Activated naive CD4-positive, alpha-beta T cell treated with anti-CD3 and anti-CD28 coated beads for 36 hours (primary cell): Measurements from ENCODE around the gene PNPLA6. TPM values are rescaled to one million over a fixed set of nuclear protein-coding genes. Genes with fewer than 3 reads are reported as not detected.

Experiments
- CTCF ChIA-PET: fragments of 350-600 bp; sonication (Branson Sonifier 250); formaldehyde crosslinking; loops from one replicate; lab custom pipeline; 2021; ENCODE audit warnings: antibody characterized with exemption; lab: Charles Lee
- DNase-seq: peaks from one replicate; pipeline ENCODE4 v3.0.0-alpha.2; 2020
- H3K27ac Mint-ChIP-seq: one replicate; pipeline ENCODE4 v1.8.0; 2021; ENCODE audit warnings: mild to moderate bottlenecking, mixed read lengths
- H3K27me3 Mint-ChIP-seq: one replicate; pipeline ENCODE4 v1.8.0; 2021; ENCODE audit warnings: low read depth, mixed read lengths
- H3K36me3 Mint-ChIP-seq: one replicate; pipeline ENCODE4 v1.8.0; 2021; ENCODE audit warnings: low read depth, mixed read lengths
- H3K4me1 Mint-ChIP-seq: one replicate; pipeline ENCODE4 v1.8.0; 2021; ENCODE audit warnings: low read depth, mixed read lengths
- H3K4me3 Mint-ChIP-seq: one replicate; pipeline ENCODE4 v1.8.0; 2021; ENCODE audit warnings: mild to moderate bottlenecking, moderate library complexity, mixed read lengths
- H3K9me3 Mint-ChIP-seq: one replicate; pipeline ENCODE4 v1.8.0; 2021; ENCODE audit warnings: mixed read lengths
- intact Hi-C: fragments of 100-400 bp; cut with micrococcal nuclease; formaldehyde crosslinking; loops from one replicate; pipeline ENCODE4 v1.15.1; 2023
- total RNA-seq, 2 experiments: library from RNA; stranded (reverse); gene quantifications; one replicate each; pipeline ENCODE4 v1.2.3, GENCODE V29; 2021

Gene PNPLA6
- total RNA-seq, 2 experiments from 2014 or later: 75.5 to 81.7 TPM

GRCh38 chr19:7541475-7541824, 5.9 kb downstream of the PNPLA6 start:
- no peak for DNase-seq

GRCh38 chr19:7541828-7542443, 6.4 kb downstream of the PNPLA6 start:
- peaks cover 17% of the 10 kb centered on the region for H3K36me3 Mint-ChIP-seq
- H3K9me3 Mint-ChIP-seq: no peaks in the 10 kb centered on the region
- H3K27me3 Mint-ChIP-seq: no peaks in the 10 kb centered on the region
- H3K27ac Mint-ChIP-seq: no peak overlapping the region
- DNase-seq: no peak
- CTCF ChIA-PET: no interaction called here
- no peak overlapping the region for H3K4me3 Mint-ChIP-seq
- intact Hi-C loops: no loop called here
- H3K4me1 Mint-ChIP-seq: peaks cover 14% of the 10 kb centered on the region

More at GRCh38 chr19:7541475-7541824, 5.9 kb downstream of the PNPLA6 start:
- H3K9me3 Mint-ChIP-seq: no peaks in the 10 kb centered on the region
- peaks cover 17% of the 10 kb centered on the region for H3K36me3 Mint-ChIP-seq
- H3K4me3 Mint-ChIP-seq: no peak overlapping the region
- intact Hi-C loops: no loop called here
- no peak overlapping the region for H3K27ac Mint-ChIP-seq
- no peaks in the 10 kb centered on the region for H3K27me3 Mint-ChIP-seq
- CTCF ChIA-PET: no interaction called here
- peaks cover 16% of the 10 kb centered on the region for H3K4me1 Mint-ChIP-seq

GRCh38 chr19:7542556-7543348, 7.2 kb downstream of the PNPLA6 start:
- no peak for DNase-seq
- Mint-ChIP-seq H3K4me1 (peaks cover 10% of the 10 kb centered on the region), H3K9me3 (no peaks in the 10 kb centered on the region), H3K27ac (no peak overlapping the region), H3K36me3 (peaks cover 14% of the 10 kb centered on the region), H3K27me3 (no peaks in the 10 kb centered on the region), H3K4me3 (no peak overlapping the region)
- CTCF ChIA-PET: no interaction called here
- intact Hi-C loops: no loop called here

GRCh38 chr19:7544626-7545025, 9.1 kb downstream of the PNPLA6 start:
- Mint-ChIP-seq H3K9me3 (no peaks in the 10 kb centered on the region), H3K27me3 (no peaks in the 10 kb centered on the region), H3K4me3 (no peak overlapping the region), H3K27ac (no peak overlapping the region), H3K36me3 (peaks cover 14% of the 10 kb centered on the region), H3K4me1 (peaks cover 10% of the 10 kb centered on the region)
- no peak for DNase-seq
- CTCF ChIA-PET: no interaction called here
- intact Hi-C loops: no loop called here

GRCh38 chr19:7545300-7545699, 9.8 kb downstream of the PNPLA6 start:
- no peaks in the 10 kb centered on the region for H3K27me3 Mint-ChIP-seq
- no peak for DNase-seq

GRCh38 chr19:7545904-7546303, 10.4 kb downstream of the PNPLA6 start:
- intact Hi-C loops: no loop called here
- peak; percentile 30 for DNase-seq

More at GRCh38 chr19:7545300-7545699, 9.8 kb downstream of the PNPLA6 start:
- Mint-ChIP-seq H3K27ac (no peak overlapping the region), H3K9me3 (no peaks in the 10 kb centered on the region), H3K36me3 (peaks cover 14% of the 10 kb centered on the region), H3K4me1 (peaks cover 8% of the 10 kb centered on the region), H3K4me3 (no peak overlapping the region)
- intact Hi-C loops: no loop called here
- CTCF ChIA-PET: interaction anchor here (0.6 kb wide), 1 partner anchor 111 kb away, joined by 7 read pairs; no protein-coding TSS in a partner anchor

GRCh38 chr19:7547159-7547558, 11.6 kb downstream of the PNPLA6 start:
- Mint-ChIP-seq H3K27me3 (no peaks in the 10 kb centered on the region), H3K36me3 (peaks cover 15% of the 10 kb centered on the region), H3K9me3 (no peaks in the 10 kb centered on the region), H3K4me3 (no peak overlapping the region), H3K27ac (no peak overlapping the region), H3K4me1 (peaks cover 12% of the 10 kb centered on the region)
- intact Hi-C loops: no loop called here
- DNase-seq: no peak
- CTCF ChIA-PET: interaction anchor here (0.8 kb wide), 1 partner anchor 21 kb away, joined by 3 read pairs; no protein-coding TSS in a partner anchor

More at GRCh38 chr19:7545904-7546303, 10.4 kb downstream of the PNPLA6 start:
- CTCF ChIA-PET: no interaction called here
- Mint-ChIP-seq H3K4me1 (peaks cover 8% of the 10 kb centered on the region), H3K4me3 (no peak overlapping the region), H3K9me3 (no peaks in the 10 kb centered on the region), H3K27me3 (no peaks in the 10 kb centered on the region), H3K36me3 (peaks cover 15% of the 10 kb centered on the region), H3K27ac (peak overlapping the region; percentile 20)

- H3K9me3 Mint-ChIP-seq: no peaks in the 10 kb centered on the region
- CTCF ChIA-PET: no interaction called here
- H3K4me3 Mint-ChIP-seq: no peak overlapping the region
- H3K4me1 Mint-ChIP-seq: peaks cover 12% of the 10 kb centered on the region
- no peaks in the 10 kb centered on the region for H3K27me3 Mint-ChIP-seq
- intact Hi-C loops: no loop called here
- H3K27ac Mint-ChIP-seq: no peak overlapping the region
- DNase-seq: no peak
- peaks cover 9% of the 10 kb centered on the region for H3K36me3 Mint-ChIP-seq
These were observed 14.1 kb downstream of the PNPLA6 start for GRCh38 chr19:7549429-7550148.

GRCh38 chr19:7550169-7550770, 14.8 kb downstream of the PNPLA6 start:
- H3K4me3 Mint-ChIP-seq: no peak overlapping the region
- intact Hi-C loops: no loop called here
- no peak overlapping the region for H3K27ac Mint-ChIP-seq
- no peaks in the 10 kb centered on the region for H3K27me3 Mint-ChIP-seq
- peaks cover 9% of the 10 kb centered on the region for H3K36me3 Mint-ChIP-seq
- no peak for DNase-seq
- CTCF ChIA-PET: no interaction called here
- H3K4me1 Mint-ChIP-seq: peaks cover 11% of the 10 kb centered on the region
- H3K9me3 Mint-ChIP-seq: no peaks in the 10 kb centered on the region

GRCh38 chr19:7550987-7551761, 15.7 kb downstream of the PNPLA6 start:
- Mint-ChIP-seq H3K36me3 (peaks cover 10% of the 10 kb centered on the region), H3K9me3 (no peaks in the 10 kb centered on the region), H3K27me3 (no peaks in the 10 kb centered on the region), H3K4me1 (peaks cover 6% of the 10 kb centered on the region), H3K27ac (no peak overlapping the region), H3K4me3 (no peak overlapping the region)
- CTCF ChIA-PET: interaction anchor here (1.3 kb wide), 1 partner anchor 17 kb away, joined by 3 read pairs; no protein-coding TSS in a partner anchor
- intact Hi-C loops: no loop called here
- DNase-seq: peak; percentile 46

- H3K27me3 Mint-ChIP-seq: no peaks in the 10 kb centered on the region
- peaks cover 18% of the 10 kb centered on the region for H3K36me3 Mint-ChIP-seq
These were observed 17.3 kb downstream of the PNPLA6 start for GRCh38 chr19:7552781-7553180.

More at GRCh38 chr19:7552781-7553180, 17.3 kb downstream of the PNPLA6 start:
- CTCF ChIA-PET: interaction anchor here (1.6 kb wide), 1 partner anchor 16 kb away, joined by 6 read pairs; no protein-coding TSS in a partner anchor
- Mint-ChIP-seq H3K4me3 (no peak overlapping the region), H3K4me1 (peaks cover 6% of the 10 kb centered on the region), H3K9me3 (no peaks in the 10 kb centered on the region), H3K27ac (no peak overlapping the region)
- intact Hi-C loops: no loop called here
- DNase-seq: no peak
